GM12878 (cell line): ENCODE measurements around the gene SNX4. TPM values are rescaled to one million over a fixed set of nuclear protein-coding genes. Genes with fewer than 3 reads are reported as not detected.

ENCODE experiments used
- ATAC-seq: fragments of 200-7000 bp; cut with Tn5 transposase; 3 replicates; pipeline ENCODE4 v1.9.1; 2020; ENCODE audit warnings: mild to moderate bottlenecking, moderate library complexity
- BruUV-seq: library from RNA; stranded (reverse); fragments of 400-500 nt; replicated peaks from 2 replicates; lab custom pipeline; 2021; lab: Mats Ljungman, UMichigan
- CTCF ChIA-PET: fragments of 300-600 bp; sonication (Branson Sonifier 250); formaldehyde crosslinking; extraction: SDS; loops from one replicate; lab custom pipeline; 2021; ENCODE audit warnings: inconsistent platforms; lab: Yijun Ruan, JAX
- POLR2A ChIA-PET: fragments of 350-600 bp; formaldehyde crosslinking; extraction: SDS; loops from one replicate; lab custom pipeline; 2021; ENCODE audit warnings: inconsistent platforms; lab: Charles Lee
- RAD21 ChIA-PET: fragments of 300-600 bp; sonication (Branson Sonifier 250); formaldehyde crosslinking; loops from one replicate; lab custom pipeline; 2023; ENCODE audit warnings: antibody characterized with exemption; ENCODE audit not compliant: unreplicated experiment; lab: Charles Lee
- SMC1A ChIA-PET: fragments of 300-600 bp; sonication (Branson Sonifier 250); formaldehyde crosslinking; loops from one replicate; lab custom pipeline; 2023; ENCODE audit not compliant: unreplicated experiment, uncharacterized antibody; lab: Charles Lee
- DNase-seq: peaks from one replicate; pipeline ENCODE4 v3.0.0-alpha.2; 2011; ENCODE audit warnings: low read depth, low spot score
- FAIRE-seq: peaks from 3 replicates; lab custom pipeline; 2011; peaks lifted over from hg19 to GRCh38; lab: Jason Lieb, UNC
- H2AFZ ChIP-seq: 2 replicates; pipeline ENCODE4 v1.6.0; 2011; ENCODE audit warnings: low read depth, low read length, control low read depth; ENCODE audit not compliant: control insufficient read depth
- H3K27ac ChIP-seq: 2 replicates; pipeline ENCODE4 v1.5.1; 2011; ENCODE audit warnings: control low read depth; ENCODE audit not compliant: control insufficient read depth, insufficient read depth
- H3K27me3 ChIP-seq, 2 experiments: replicated peaks in 1 of 2; 2 replicates each; pipeline versions ENCODE4 v1.6.0 to v1.6.1; 2011; ENCODE audit warnings: low read length in 1 of 2; ENCODE audit not compliant: control insufficient read depth in 2 of 2, insufficient read depth in 2 of 2
- H3K36me3 ChIP-seq, 2 experiments: 2 replicates each; pipeline ENCODE4 v1.5.1; 2011; ENCODE audit warnings: low read length in 1 of 2; ENCODE audit not compliant: control insufficient read depth in 2 of 2, insufficient read depth in 2 of 2
- H3K4me1 ChIP-seq: 2 replicates; pipeline ENCODE4 v1.6.1; 2011; ENCODE audit warnings: mild to moderate bottlenecking, low read length, moderate library complexity, mixed read lengths; ENCODE audit not compliant: control insufficient read depth, insufficient read depth
- H3K4me2 ChIP-seq: 2 replicates; pipeline ENCODE4 v1.6.0; 2011; ENCODE audit warnings: control low read depth; ENCODE audit not compliant: control insufficient read depth, insufficient read depth
- H3K4me3 ChIP-seq: fragments of 200-600 bp; sonication (generic); 2 replicates; pipeline ENCODE4 v1.5.1; 2016
- H3K79me2 ChIP-seq: 2 replicates; pipeline ENCODE4 v1.6.0; 2011; ENCODE audit warnings: low read length; ENCODE audit not compliant: control insufficient read depth, insufficient read depth
- H3K9ac ChIP-seq: 2 replicates; pipeline ENCODE4 v1.8.0; 2011; ENCODE audit warnings: low read length, control low read depth, mixed read lengths; ENCODE audit not compliant: control insufficient read depth, insufficient read depth
- H3K9me3 ChIP-seq: replicated peaks from 3 replicates; pipeline ENCODE4 v1.5.1; 2011; ENCODE audit warnings: mild to moderate bottlenecking, low read length; ENCODE audit not compliant: control insufficient read depth, insufficient read depth
- H4K20me1 ChIP-seq: 2 replicates; pipeline ENCODE4 v1.6.0; 2011; ENCODE audit not compliant: control insufficient read depth, insufficient read depth
- CHD1 ChIP-seq: IDR thresholded peaks from 2 replicates; pipeline ENCODE4 v1.6.1; 2012; ENCODE audit warnings: low read depth, low read length, improper control_type of control experiment
- E2F8 ChIP-seq: fragments of 450-650 bp; IDR thresholded peaks from 2 replicates; pipeline ENCODE4 v1.6.1; 2018; ENCODE audit warnings: mild to moderate bottlenecking, low read depth, moderate library complexity; ENCODE audit not compliant: partially characterized antibody
- IRF4 ChIP-seq: IDR thresholded peaks from 2 replicates; pipeline ENCODE4 v1.6.1; 2011; ENCODE audit warnings: low read depth, low read length
- MTA2 ChIP-seq: fragments of 450-650 bp; IDR thresholded peaks from 2 replicates; pipeline ENCODE4 v1.6.1; 2016; ENCODE audit warnings: low read depth, mild to moderate bottlenecking, moderate library complexity
- NR2C1 ChIP-seq: fragments of 450-650 bp; IDR thresholded peaks from 2 replicates; pipeline ENCODE4 v1.6.1; 2017; ENCODE audit warnings: antibody characterized with exemption, mild to moderate bottlenecking, moderate library complexity
- PAX8 ChIP-seq: fragments of 450-650 bp; IDR thresholded peaks from 2 replicates; pipeline ENCODE4 v1.6.1; 2017; ENCODE audit warnings: mild to moderate bottlenecking, moderate library complexity
- RELA ChIP-seq: fragments of 450-650 bp; IDR thresholded peaks from 2 replicates; pipeline ENCODE4 v1.8.0; 2014; ENCODE audit warnings: borderline replicate concordance; ENCODE audit not compliant: partially characterized antibody
- YBX1 ChIP-seq: fragments of 450-650 bp; IDR thresholded peaks from 2 replicates; pipeline ENCODE4 v1.6.1; 2016; ENCODE audit warnings: antibody characterized with exemption
- ZBTB4 ChIP-seq: fragments of 450-650 bp; formaldehyde crosslinking; IDR thresholded peaks from 2 replicates; pipeline ENCODE4 v1.4.0; 2022; ENCODE audit warnings: mild to moderate bottlenecking, moderate library complexity
- ZNF592 ChIP-seq: fragments of 450-650 bp; IDR thresholded peaks from 2 replicates; pipeline ENCODE4 v1.6.1; 2017; ENCODE audit warnings: mild to moderate bottlenecking, moderate library complexity
- WGBS: methylation state at CpG from one replicate; pipeline ENCODE4 v1.1.6; 2016; ENCODE audit warnings: low lambda C conversion rate; ENCODE audit not compliant: insufficient replicate concordance, insufficient coverage; ENCODE audit errors: missing lambda C conversion rate; 5-methylcytosine and 5-hydroxymethylcytosine counted together
- in situ Hi-C: fragments of 300-500 bp; cut with MboI; formaldehyde crosslinking; loops from 9 replicates; pipeline ENCODE4 v1.14.3; 2018; ENCODE audit warnings: mixed read lengths
- intact Hi-C: fragments of 100-400 bp; cut with micrococcal nuclease; formaldehyde crosslinking; loops from one replicate; pipeline ENCODE4 v1.14.2; 2022; ENCODE audit not compliant: unreplicated experiment
- polyA plus RNA-seq, 11 experiments: library from polyadenylated mRNA; depleted of rRNA in 4 of 11; unstranded in 6 of 11; stranded (reverse) in 5 of 11; fragments of >200 nt; fragmentation: Nextera tagmentation in 4 of 11; fragmentation: Illumina TruSeq in 1 of 11; extraction: Ambion mirVana in 4 of 11; extraction: Trizol in 1 of 11; gene quantifications; 1 replicate in 1 of 11; 2 replicates in 10 of 11; pipeline versions ENCODE4 v1.2.1 to v1.2.3, GENCODE V29; 2011 to 2016; ENCODE audit warnings: inconsistent platforms in 2 of 11, missing spikeins in 2 of 11, low read depth in 1 of 11
- total RNA-seq, 4 experiments: library from RNA; depleted of rRNA in 3 of 4; stranded (reverse); fragments of >200 nt in 3 of 4; fragmentation: Illumina TruSeq in 1 of 4; extraction: Trizol in 1 of 4; gene quantifications; 2 replicates each; pipeline versions ENCODE4 v1.2.1 to v1.2.3, GENCODE V29; 2013 to 2021

SNX4 gene
- total and polyA plus RNA-seq, 10 of the 15 experiments (the other 5 are each of a cell fraction or from before 2014, with no cell fraction given) = 33.4 to 94.5 (median 60.5) TPM

GRCh38 chr3:125461896-125462295 is 58.1 kb downstream of the SNX4 start:
- 95% methylated on average over 6 of the region's 6 CpGs for WGBS
- Histone ChIP-seq H2AFZ (no peak overlapping the region), H3K27ac (no peak overlapping the region), H3K9ac (no peak overlapping the region), H3K4me3 (no peak overlapping the region), H3K4me2 (no peak overlapping the region), H3K27me3 (no peaks in the 10 kb centered on the region), H4K20me1 (no peaks in the 10 kb centered on the region), H3K4me1 (no peaks in the 10 kb centered on the region), H3K79me2 (no peaks in the 10 kb centered on the region), H3K9me3 (no peaks in the 10 kb centered on the region), H3K36me3 (peaks cover 2 to 12% of the 10 kb centered on the region in 2 experiments)
- SMC1A ChIA-PET = interaction anchor here (0.9 to 1.4 kb wide), 3 partner anchors 9 to 124 kb away, joined by 3 to 5 read pairs (median 3); no protein-coding TSS in a partner anchor
- ATAC-seq = no peak
- TF ChIP-seq ZNF592 (no peak), CHD1 (no peak), YBX1 (no peak), NR2C1 (no peak), E2F8 (no peak), ZBTB4 (CRISPR knock-in tag) (no peak), PAX8 (no peak), MTA2 (no peak), IRF4 (no peak), RELA (no peak)
- no TSS peak for BruUV-seq
- intact Hi-C loops = no loop called here
- no peak for FAIRE-seq
- in situ Hi-C loops = no loop called here
- CTCF ChIA-PET = interaction anchor here (0.6 to 1.9 kb wide), 3 partner anchors 10 to 247 kb away, joined by 3 to 5 read pairs (median 4); no protein-coding TSS in a partner anchor
- RAD21 ChIA-PET = no interaction called here
- POLR2A ChIA-PET = interaction anchor here (0.8 to 1.0 kb wide), 2 partner anchors 8 kb away, joined by 3 to 6 read pairs; no protein-coding TSS in a partner anchor
- no peak for DNase-seq
